ENCODE data around the gene DENND1A. TPM values are rescaled to one million over a fixed set of nuclear protein-coding genes. Genes with fewer than 3 reads are reported as not detected.

The DENND1A gene
- total RNA-seq, 1 experiment from 2014 or later, result 23.5 TPM

- TF ChIP-seq ATF2 (CRISPR knock-in tag; IDR thresholded peaks at IDR 0.05; ENCODE audit: borderline replicate concordance, low read depth), result no peak
- TF ChIP-seq ZMAT4 (CRISPR knock-in tag; IDR thresholded peaks at IDR 0.05), result no peak
- no peak for TF ChIP-seq HMGA2 (CRISPR knock-in tag; IDR thresholded peaks at IDR 0.05)
- no peak for TF ChIP-seq ELF4 (CRISPR knock-in tag; IDR thresholded peaks at IDR 0.05; ENCODE audit: low read depth)
- TF ChIP-seq TEAD4 (CRISPR knock-in tag; IDR thresholded peaks at IDR 0.05), result no peak
- TF ChIP-seq ZNF671 (CRISPR knock-in tag; IDR thresholded peaks at IDR 0.05), result no peak
- TF ChIP-seq CDX4 (CRISPR knock-in tag; IDR thresholded peaks at IDR 0.05; ENCODE audit: borderline replicate concordance), result no peak
- TF ChIP-seq ZNF219 (CRISPR knock-in tag; IDR thresholded peaks at IDR 0.05; ENCODE audit: borderline replicate concordance), result no peak
These were observed 434.2 kb downstream of the DENND1A start (continued) for GRCh38 chr9:123495731-123496130.

GRCh38 chr9:123493627-123494026 lies 436.3 kb downstream of the DENND1A start:
- ChIA-PET POLR2A (no interaction called here), CTCF (interaction anchor here (1.1 kb wide), 1 partner anchor 95 kb away, joined by 4 read pairs; no protein-coding TSS in a partner anchor)
- no peak for DNase-seq (ENCODE audit: low spot score)
- H3K9me3 Mint-ChIP-seq, result no peaks in the 10 kb centered on the region
- peaks cover 10% of the 10 kb centered on the region for H3K4me1 Mint-ChIP-seq
- no peak overlapping the region for H3K4me3 Mint-ChIP-seq
- ATAC-seq, result peak; percentile 53; the same call in 1 of the 2 replicates
- TF ChIP-seq ATF6 (CRISPR knock-in tag; IDR thresholded peaks at IDR 0.05) (no peak), MAX (CRISPR knock-in tag; IDR thresholded peaks at IDR 0.05) (no peak), NR2C2 (CRISPR knock-in tag; IDR thresholded peaks at IDR 0.05) (no peak), CREM (CRISPR knock-in tag; IDR thresholded peaks at IDR 0.05) (no peak)
- no peak overlapping the region for H3K27ac Mint-ChIP-seq
- H3K36me3 Mint-ChIP-seq, result no peaks in the 10 kb centered on the region
- no peaks in the 10 kb centered on the region; the same call in 1 of the 2 replicates for H3K27me3 Mint-ChIP-seq (ENCODE audit: low read depth)

GRCh38 chr9:123490688-123491087 lies 439.2 kb downstream of the DENND1A start:
- no peak overlapping the region for H3K27ac Mint-ChIP-seq
- peaks cover 18% of the 10 kb centered on the region for H3K4me1 Mint-ChIP-seq
- DNase-seq (ENCODE audit: low spot score) (no peak), ATAC-seq (no peak)
- CTCF ChIA-PET, result no interaction called here
- no peaks in the 10 kb centered on the region for H3K27me3 Mint-ChIP-seq (ENCODE audit: low read depth)
- H3K36me3 Mint-ChIP-seq, result no peaks in the 10 kb centered on the region
- H3K9me3 Mint-ChIP-seq, result no peaks in the 10 kb centered on the region
- POLR2A ChIA-PET, result no interaction called here
- no peak overlapping the region for H3K4me3 Mint-ChIP-seq
- TF ChIP-seq HMGXB4 (CRISPR knock-in tag; IDR thresholded peaks at IDR 0.05) (no peak), ELF4 (CRISPR knock-in tag; IDR thresholded peaks at IDR 0.05; ENCODE audit: low read depth) (no peak), SP1 (CRISPR knock-in tag; conservative IDR thresholded peaks at IDR 0.05) (no peak), PREB (CRISPR knock-in tag; IDR thresholded peaks at IDR 0.05; ENCODE audit: borderline replicate concordance) (no peak), ZNF219 (CRISPR knock-in tag; IDR thresholded peaks at IDR 0.05; ENCODE audit: borderline replicate concordance) (no peak)
